Keratinocyte (primary cell): ENCODE data around the gene CCDC174.

Source experiments
- EZH2 ChIP-seq: IDR thresholded peaks from one replicate; pipeline ENCODE4 v1.6.1; 2012; ENCODE audit warnings: inconsistent platforms, mild to moderate bottlenecking, low read length, moderate library complexity
- TF ChIP-seq, protein P1 (sequence below), 3 experiments: IDR thresholded peaks in 1 of 3; conservative IDR thresholded peaks in 1 of 3; optimal IDR thresholded peaks in 1 of 3; 2 replicates in 2 of 3; 3 replicates in 1 of 3; pipeline versions ENCODE3 to v1.5.1; 2011; ENCODE audit warnings: low read length in 3 of 3, mild to moderate bottlenecking in 3 of 3, moderate library complexity in 2 of 3, control low read depth in 1 of 3, inconsistent platforms in 1 of 3; ENCODE audit not compliant: insufficient read depth in 2 of 3; ENCODE audit errors: extremely low read depth in 1 of 3

GRCh38 chr3:14700891-14701290, 49.3 kb downstream of the CCDC174 start:
- TF ChIP-seq, protein P1, sequence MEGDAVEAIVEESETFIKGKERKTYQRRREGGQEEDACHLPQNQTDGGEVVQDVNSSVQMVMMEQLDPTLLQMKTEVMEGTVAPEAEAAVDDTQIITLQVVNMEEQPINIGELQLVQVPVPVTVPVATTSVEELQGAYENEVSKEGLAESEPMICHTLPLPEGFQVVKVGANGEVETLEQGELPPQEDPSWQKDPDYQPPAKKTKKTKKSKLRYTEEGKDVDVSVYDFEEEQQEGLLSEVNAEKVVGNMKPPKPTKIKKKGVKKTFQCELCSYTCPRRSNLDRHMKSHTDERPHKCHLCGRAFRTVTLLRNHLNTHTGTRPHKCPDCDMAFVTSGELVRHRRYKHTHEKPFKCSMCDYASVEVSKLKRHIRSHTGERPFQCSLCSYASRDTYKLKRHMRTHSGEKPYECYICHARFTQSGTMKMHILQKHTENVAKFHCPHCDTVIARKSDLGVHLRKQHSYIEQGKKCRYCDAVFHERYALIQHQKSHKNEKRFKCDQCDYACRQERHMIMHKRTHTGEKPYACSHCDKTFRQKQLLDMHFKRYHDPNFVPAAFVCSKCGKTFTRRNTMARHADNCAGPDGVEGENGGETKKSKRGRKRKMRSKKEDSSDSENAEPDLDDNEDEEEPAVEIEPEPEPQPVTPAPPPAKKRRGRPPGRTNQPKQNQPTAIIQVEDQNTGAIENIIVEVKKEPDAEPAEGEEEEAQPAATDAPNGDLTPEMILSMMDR (optimal IDR thresholded peaks at IDR 0.05 in 1 of 3, IDR thresholded peaks at IDR 0.05 in 1 of 3, conservative IDR thresholded peaks at IDR 0.05 in 1 of 3; ENCODE audit: extremely low read depth in 1 of 3, insufficient read depth in 2 of 3, low read length in 3 of 3) = no peak
- no peak for TF ChIP-seq EZH2
